RKO (cell line): ENCODE data around the gene ADGRL3.
A peak's percentile ranks its signal among the peaks of the same experiment; 100 is the strongest.
"Not testable (repeated sequence)": the region's sequence is repeated elsewhere in the genome, so short reads cannot be mapped to it uniquely, and the experiment has no call there.

Source experiments
- DNase-seq: peaks from one replicate; pipeline ENCODE4 v3.0.0-alpha.2; 2016; ENCODE audit warnings: low spot score

Gene ADGRL3

DNA sequence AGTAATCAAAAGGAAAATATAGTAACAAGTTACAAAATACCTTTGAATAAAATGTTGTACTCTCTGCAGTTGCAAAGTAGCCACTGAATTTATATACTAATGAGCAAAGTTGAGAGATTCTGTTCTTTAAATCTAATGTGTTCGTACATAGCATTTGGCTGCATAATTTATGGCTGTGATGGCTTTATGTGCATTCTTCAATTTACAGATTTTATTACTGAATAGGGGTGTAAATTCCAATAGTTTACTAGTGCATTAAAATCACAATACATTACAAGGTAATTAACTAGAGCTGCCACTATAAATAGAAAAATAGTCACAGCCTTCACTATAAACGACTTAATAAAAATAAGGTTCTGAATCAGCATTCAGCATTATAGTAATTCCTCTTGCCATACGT, 620.0 kb downstream of the ADGRL3 start:
- no peak for DNase-seq

DNA sequence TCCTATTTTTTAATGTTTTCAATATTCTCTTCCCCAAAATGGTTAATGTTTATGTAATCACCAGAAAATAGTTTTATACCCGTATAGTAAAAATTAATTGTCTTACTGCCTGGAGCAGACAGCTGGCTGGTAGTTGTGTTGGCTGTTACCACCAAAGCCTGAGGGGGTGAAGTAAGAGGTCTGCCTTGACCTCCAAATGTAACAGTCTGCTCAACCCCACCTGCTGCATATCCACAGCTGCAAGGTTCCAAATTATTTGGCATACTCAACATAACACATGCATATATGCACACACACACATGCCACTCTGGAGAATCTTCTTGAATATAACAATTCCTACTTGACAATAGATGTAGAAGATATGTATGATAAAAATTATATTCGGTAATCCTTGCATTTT, 624.3 kb downstream of the ADGRL3 start:
- no peak for DNase-seq

DNA sequence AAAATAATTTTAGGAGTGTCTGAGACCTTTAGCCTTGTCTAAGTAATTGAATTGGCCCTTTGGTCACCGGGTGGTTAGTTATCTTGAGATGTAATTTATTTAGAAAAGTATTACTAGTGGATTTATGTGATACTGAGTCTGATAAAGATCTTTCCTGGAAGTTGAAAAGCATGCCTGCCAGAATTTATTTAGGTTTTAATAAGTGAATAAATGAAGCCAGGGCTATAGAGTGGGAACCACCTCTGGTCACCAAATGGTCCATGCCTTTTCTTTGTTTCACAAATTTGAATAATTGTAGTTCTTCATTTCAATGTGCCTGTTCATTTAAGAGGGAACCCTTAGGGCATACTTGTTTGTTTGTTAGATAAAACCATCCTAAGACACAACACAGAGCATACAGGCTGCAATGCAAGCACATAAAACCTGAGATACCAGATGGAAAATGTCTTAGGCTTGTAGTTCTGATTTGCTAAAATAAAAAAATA, 627.8 kb downstream of the ADGRL3 start:
- DNase-seq, result no peak

DNA sequence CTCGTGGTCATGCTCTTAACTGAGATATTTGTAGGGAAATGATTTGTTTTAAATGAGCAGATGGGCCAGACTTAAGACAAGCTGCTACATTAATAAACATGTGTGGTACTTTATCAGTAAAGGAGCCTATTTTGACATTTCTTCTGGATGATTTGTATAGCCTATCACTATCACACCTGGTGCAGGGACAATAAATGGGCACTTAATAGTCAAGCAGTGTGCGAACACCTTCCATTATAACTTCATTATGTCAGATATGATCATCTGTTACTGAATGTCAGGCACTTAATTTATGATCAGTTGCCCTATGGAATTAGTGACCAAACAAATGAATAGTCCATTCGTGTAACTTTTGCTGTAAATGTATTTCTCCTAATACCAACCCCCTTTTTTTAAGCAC, 628.8 kb downstream of the ADGRL3 start:
- DNase-seq, result no peak

DNA sequence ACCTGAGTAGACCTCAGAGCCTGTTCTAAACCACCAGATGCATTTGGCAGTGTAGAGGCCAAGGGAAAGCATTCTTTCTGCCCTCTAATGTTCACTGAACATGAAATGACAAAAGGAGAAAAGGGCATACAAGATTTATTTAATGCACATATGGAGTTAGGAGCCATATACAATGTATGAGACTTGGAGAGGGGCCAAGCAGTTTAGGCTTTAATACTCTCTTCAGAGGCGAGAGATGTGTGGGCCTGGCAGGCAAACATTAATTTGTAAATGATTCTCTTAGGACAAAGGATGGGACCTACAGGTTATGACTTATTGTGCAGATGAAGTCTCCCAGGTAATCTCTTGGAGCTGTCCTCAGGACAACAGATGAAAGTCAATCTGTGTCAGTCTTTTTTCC, 631.9 kb downstream of the ADGRL3 start:
- no peak for DNase-seq

DNA sequence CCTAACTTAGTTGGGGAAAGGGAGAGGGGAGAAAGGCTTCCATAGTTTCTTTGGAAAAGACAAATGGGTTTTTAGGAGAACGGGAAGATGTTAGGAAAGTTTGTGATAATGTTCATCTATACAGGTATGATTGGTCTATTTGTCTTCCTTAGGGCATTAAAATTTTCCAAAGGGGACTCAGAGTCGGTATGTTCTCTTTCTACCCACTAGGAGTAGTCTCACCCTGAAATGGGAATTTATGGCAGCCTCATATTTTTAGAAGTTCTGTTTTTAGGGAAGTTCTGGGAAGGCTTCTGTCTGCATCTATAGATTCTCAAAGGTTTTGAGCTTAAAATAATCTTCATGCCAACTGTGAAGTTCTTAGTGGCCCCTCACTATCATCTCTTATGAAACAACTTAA, 637.3 kb downstream of the ADGRL3 start:
- DNase-seq, result peak; percentile 4

DNA sequence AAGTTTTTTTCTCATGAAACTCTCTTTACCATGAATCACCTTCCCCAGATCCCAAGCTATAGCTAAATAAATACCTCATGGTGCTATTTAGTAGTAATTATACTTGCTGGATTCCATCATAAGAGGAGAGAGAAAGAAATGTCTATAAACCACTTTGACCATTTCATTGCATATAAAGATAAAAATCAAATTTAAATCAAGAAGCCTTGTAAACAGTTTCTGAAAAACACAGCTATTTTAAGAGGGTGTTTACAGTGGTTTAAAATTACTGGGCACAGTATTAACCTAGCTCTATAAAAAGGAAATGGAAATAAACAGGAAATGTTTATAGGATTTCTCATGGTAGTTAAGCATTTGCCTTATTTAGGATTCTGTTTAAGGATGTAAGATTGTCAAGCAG, 637.9 kb downstream of the ADGRL3 start:
- DNase-seq, result no peak

DNA sequence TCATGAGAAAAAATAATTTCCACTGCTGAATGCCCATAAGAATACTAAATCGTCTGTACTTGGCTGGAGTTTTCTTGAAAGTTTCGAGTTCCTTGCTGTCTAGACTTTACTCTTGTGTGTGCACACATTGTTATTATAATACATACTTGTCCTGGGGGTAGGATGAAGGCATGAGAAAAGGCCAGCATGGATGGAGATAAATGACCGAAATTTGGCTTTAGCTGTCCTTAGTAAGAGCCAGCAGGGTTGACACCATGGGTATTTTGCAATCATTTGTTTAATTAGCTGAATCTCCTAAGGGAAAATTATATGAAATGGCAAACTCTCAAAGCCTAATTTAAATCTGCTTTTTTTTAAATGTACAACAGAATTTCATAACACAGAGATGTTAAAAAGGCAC, 641.6 kb downstream of the ADGRL3 start:
- DNase-seq, result no peak

DNA sequence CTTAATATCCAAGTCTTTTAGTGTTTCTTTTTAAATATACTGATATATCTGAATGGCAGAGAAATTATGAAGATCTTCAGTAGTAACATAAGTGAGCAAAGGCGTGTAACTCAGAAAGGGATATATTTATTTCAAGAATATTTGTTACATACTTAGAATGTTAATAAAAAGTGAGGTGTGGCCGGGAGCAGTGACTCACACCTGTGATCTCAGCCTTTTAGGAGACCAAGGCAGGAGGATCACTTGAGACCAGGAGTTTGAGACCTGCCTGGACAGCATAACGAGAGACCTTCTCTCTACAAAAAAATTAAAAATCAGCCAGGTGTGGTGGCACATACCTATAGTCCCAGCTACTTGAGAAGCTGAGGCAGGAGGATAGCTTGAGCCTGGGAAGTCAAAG, 651.0 kb downstream of the ADGRL3 start:
- DNase-seq, result no peak

DNA sequence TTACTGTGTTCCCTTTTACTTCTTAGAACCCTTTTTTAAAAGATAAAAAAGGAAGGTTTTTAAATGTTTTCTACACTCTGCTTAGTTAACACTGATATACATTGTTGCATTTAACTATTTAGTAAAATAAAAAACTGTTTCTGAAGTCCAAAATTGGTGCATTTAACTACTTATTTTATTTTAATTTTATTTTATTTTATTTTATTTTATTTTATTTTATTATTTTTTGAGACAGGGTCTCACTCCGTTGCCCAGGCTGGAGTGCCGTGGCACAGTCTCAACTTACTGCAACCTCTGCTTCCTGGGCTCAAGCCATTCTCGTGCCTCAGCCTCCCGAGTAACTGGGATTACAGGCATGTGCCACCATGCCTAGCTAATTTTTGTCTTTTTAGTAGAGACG, 652.0 kb downstream of the ADGRL3 start:
- not testable (repeated sequence) for DNase-seq

DNA sequence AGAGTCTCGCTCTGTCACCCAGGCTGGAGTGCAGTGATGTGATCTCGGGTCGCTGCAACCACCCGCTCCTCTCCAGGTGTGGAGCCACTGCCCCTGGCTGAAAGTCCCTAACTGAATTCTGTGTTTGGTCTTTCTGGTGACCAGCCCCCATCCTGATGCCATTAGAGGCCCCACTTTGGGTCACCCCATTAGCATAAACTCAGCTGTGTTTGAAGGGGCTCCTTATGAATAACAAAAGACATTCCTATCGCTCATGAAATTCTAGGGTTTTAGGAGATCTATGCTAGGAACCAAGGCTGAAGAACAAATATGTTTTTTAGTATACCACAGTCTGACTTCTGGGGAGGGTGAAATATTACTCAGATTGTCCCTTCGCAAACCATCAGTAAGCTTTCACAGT, 652.9 kb downstream of the ADGRL3 start:
- DNase-seq, result no peak

DNA sequence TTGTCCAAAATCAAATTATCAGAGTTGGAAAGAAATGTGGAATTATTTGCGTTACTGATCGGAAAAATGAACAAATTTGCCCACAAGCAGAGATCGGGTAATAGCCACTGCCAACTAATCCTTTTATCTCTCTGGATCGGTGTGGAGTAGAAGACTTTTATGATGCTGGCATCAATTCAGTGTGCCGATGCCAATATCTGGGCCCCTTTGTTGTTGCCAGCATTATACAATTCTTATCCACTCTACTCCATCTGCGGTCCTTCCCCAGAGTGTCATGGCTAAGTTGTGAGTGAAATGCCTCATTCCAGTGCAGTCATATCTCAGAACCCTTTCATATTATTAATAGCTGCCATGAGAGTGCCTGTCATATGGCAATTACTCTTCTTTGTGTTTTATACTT, 660.2 kb downstream of the ADGRL3 start:
- no peak for DNase-seq

DNA sequence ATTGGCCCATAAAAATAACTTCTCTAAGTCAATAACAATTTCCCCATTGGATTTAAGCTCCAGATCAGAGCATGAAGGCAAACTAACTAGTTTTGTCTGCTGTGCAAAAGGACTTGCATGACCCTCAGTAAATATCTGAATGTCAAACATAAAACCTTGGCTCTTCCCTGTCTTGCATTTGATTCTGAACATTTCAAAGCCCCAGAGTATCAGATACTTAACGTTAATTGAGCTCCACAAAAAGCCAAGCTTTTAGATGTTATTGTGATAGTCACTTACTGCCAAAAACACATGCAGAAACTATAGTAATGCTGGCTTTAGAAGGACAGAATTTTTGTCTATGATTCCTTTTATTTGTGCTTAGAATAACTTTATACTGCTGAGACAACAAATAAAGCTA, 664.2 kb downstream of the ADGRL3 start:
- no peak for DNase-seq

DNA sequence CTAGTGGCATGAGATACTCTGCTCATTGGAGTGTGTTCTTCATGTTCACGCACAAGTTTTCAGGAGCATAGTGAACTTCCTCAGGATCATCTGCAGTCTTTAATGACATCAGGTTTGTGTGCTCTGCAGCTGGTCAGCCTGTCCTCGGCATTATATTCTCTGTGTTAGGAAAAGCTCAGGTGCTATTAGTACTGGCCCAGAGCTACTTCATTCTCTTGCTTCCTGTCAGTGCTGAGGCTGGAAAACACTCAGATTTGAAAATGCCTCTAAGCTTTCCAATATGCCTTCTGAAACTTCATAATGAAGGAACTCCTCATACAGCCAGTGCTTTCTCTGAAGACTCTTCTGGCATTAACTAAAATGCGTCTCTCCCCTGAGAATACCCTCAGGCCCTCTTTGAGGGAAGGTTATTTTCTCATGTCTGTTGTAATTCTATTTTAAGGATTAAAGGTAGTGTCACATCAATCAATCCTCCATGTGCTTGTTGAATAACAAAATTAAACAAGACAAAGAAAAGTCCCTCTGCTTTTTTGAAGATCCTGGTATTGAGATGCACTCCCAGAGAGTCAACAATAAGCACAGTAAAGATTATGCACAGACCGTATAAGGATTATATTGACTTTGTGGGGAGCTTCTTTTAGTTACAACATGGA, 666.4 kb downstream of the ADGRL3 start:
- no peak for DNase-seq

DNA sequence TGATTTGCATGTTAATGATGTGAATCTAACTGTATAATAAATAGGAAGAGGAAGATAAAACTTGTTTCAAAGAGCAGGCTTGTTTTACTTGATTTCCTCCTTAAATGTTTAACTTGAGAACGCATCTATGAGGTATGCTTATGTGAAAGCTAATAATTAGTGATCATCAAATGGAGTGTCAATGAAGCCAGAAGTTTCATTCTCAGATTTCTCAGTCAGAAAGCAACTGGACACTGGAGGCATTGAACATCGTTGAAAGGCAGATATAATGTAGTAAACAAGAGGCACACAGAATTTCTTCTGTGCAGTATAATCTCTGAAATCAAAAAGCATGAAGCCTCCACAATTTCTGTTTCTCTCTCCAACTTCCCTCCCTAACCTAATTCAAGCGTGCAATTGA, 672.9 kb downstream of the ADGRL3 start:
- DNase-seq, result no peak

DNA sequence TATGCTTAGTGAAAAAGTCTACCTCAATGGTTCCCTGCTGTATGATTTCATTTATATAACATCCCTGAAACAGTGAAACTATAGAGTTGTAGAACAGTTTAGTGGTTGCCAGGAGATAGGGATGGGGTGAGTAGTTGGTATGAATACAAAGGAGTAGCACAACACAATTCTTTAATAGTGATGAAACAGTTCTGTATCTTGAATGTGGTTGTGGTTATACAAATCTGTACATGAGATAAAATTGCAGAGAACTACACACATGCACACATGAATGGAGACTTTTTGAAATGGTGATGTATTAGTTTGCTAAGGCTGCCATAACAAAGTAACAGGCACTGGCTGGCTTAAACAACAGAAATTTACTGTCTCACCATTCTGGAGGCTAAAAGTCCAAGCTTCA, 677.1 kb downstream of the ADGRL3 start:
- no peak for DNase-seq

DNA sequence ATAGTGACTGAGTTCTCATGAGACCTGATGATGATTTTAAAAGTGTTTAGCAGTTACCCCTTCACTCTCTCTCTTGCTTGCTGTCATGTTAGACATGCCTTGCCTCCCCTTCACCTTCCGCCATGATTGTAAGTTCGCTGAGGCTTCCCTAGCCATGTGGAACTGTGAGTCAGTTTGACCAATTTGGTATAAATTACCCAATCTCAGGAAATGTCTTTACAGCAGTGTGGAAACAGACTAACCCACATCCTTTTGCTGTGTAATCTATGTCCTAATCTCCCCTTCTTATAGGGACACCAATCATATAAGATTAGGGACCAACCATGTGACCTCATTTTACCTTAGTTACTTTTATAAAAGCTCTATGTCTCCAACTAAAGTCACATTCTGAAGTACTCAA, 677.8 kb downstream of the ADGRL3 start:
- DNase-seq, result no peak

DNA sequence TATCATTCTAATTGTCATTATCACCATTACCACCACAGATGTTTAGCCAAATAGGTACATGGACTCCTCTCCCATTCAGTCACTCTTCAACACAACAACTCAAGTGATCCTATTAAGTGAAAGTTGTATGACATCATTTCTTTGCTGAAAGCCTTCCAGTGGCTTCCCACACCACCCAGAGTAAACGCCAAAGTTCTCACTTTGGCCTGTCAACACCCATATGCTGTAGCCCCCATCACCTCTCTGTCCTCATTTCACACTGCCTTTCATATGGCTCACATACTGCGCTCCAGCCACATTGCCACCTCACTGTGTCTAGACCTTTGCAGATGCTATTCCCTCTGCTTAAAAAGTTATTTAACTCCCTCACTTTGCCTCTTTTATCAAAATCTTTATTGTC, 682.3 kb downstream of the ADGRL3 start:
- no peak for DNase-seq

DNA sequence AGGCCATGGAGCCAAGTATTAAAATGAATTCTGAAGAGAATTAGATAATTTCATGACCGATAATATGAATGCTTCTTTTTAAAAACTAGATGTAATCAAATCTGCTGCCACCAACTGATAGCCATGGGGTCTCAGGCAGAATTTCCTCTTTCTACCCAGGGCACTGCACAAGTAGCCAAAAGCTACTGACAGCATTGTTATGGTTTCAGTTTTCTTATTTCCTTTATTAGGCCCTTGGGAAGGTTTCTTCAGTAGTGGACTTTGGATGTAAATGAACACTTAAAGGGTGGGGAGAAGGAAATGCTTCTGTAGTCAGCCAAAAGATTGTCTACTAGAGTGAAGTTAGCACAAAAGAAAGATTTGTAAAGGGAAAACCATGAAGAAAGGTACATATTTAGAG, 686.0 kb downstream of the ADGRL3 start:
- no peak for DNase-seq

DNA sequence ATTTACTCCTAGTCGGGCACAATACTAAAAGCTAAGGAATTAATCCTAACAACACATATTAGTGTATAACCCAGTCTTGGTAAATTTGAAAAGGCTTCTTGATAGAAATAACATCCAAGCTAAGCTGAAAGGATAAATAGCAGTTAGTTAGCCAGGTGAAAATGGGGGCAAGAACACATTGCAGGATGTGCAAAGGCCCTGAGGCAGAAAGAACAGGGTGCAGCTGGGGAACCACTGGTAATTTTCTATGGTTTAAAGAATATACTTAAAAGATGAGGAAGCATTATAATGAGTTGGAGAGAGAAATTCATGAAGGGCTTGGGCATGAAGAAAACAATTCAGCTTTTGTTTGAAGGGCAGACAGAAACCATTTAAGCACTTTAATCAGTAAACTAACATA, 689.0 kb downstream of the ADGRL3 start:
- DNase-seq, result no peak

DNA sequence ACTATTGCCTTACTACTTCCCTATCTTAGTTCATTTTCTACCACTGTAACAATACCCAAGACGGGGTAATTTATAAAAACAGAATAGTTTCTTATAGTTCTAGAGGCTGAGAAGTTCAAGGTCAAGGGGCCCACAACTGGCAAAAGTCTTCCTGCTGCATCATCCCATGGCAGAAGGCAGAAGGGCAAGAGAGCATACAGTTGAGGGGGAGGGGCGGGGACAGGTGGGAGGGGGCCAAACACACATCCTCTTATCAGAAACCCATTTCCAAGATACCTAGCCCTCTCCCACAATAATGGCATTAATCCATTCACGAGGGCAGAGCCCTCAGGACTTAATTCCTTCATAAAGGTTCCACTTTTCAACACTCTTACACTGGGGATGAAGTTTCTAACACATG, 690.2 kb downstream of the ADGRL3 start:
- no peak for DNase-seq

DNA sequence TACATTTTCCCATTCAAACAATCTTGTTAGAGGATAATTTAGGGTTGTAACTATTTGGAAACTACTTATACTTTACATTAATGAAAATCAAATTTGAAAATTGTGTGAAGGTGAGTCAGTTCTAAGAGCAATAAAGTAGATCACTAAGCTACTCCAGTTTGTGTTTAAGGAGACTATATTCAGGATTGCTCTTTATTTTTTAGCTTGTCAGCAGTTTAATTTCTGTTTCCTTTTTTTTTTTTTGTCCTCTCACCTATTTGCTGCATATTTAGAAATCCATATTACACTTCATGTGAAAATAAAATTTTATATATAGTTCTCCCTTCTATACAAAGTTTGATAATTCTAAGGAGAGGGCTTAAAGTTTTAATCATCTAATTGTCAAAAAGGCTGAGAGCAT, 691.8 kb downstream of the ADGRL3 start:
- no peak for DNase-seq

DNA sequence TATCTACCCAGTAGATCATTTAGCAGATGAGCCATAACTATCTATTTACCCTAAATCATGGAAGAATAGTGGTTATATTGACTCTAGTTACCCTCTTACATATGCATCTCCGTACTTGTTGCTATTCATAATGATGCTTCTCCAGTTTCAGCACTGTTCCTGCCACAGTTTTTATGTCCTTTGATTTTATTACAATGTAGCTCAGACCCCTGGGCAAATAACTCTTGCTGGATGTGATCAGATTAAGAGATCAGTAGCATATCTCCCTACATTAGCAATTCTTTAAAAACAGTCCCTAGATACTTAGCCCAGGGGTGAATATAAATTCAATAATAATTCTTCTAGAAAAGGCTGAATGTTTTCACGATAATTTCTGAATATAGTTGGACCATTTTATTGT, 696.5 kb downstream of the ADGRL3 start:
- no peak for DNase-seq

DNA sequence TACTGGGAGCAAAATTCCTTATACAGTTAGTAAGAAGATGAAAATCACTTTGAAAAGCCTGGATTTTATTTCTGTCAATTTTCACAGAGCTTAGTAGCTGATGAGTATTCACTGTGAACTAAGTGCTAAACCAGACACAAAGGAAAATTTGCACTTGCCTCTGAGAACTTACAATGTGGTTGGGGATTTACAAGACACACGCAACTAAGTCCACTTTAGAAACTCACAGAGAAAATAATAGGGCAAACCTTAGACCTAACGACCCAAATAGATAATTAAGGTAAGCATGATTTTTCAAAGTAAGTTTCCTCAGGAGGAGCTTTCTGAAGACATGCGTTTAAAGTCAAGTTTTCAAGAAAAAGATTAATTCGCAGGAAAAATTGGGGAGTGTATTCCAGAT, 708.9 kb downstream of the ADGRL3 start:
- DNase-seq, result no peak

DNA sequence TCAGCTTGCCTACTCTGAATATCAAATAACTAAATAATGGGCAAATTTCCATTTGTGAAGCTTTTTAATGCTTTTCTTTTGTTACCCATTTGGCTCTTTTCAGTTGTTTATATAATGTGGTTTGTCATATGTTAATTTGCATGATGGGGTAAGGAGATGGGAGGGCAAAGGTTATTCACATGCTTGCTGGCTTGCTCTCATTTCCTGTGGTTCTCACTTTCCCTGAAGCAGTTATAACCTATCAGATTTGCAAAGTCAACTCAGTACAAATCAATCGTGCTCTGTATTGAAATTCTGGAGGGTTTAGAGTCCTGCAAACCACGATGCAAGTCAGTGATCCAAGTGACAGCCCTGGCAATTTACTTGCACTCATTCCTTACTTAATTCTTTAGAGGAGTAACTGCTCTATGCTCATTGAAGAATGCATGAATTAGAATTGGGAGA, 711.2 kb downstream of the ADGRL3 start:
- DNase-seq, result no peak
